BE2C (cell line): ENCODE data around the gene TTLL1.

Experiments
- DNase-seq: peaks from one replicate; pipeline ENCODE4 v3.0.0-alpha.2; 2020
- H3K27me3 ChIP-seq: fragments of 250-450 bp; sonication (Bioruptor Pico); 2 replicates; pipeline ENCODE4 v1.5.1; 2020; ENCODE audit warnings: mild to moderate bottlenecking
- H3K36me3 ChIP-seq: fragments of 250-450 bp; sonication (Bioruptor Pico); 2 replicates; pipeline ENCODE4 v1.5.1; 2020; ENCODE audit warnings: mild to moderate bottlenecking
- H3K4me1 ChIP-seq: fragments of 250-450 bp; sonication (Bioruptor Pico); 2 replicates; pipeline ENCODE4 v1.5.1; 2020
- H3K4me3 ChIP-seq: 2 replicates; pipeline ENCODE4 v1.5.1; 2011; ENCODE audit warnings: low read depth, low read length
- H3K9me3 ChIP-seq: fragments of 250-450 bp; sonication (Bioruptor Pico); 2 replicates; pipeline ENCODE4 v1.5.1; 2020
- CTCF ChIP-seq: IDR thresholded peaks from 2 replicates; pipeline ENCODE4 v1.5.1; 2012; ENCODE audit warnings: mild to moderate bottlenecking, low read depth, low read length

Gene TTLL1

GRCh38 chr22:43126501-43127165 is 37.4 kb upstream of the TTLL1 start:
- Histone ChIP-seq H3K9me3 (no peaks in the 10 kb centered on the region), H3K4me1 (no peaks in the 10 kb centered on the region), H3K4me3 (no peak overlapping the region), H3K27me3 (no peaks in the 10 kb centered on the region), H3K36me3 (peaks cover 5% of the 10 kb centered on the region)
- TF ChIP-seq CTCF = no peak
- no peak for DNase-seq

- Histone ChIP-seq H3K9me3 (no peaks in the 10 kb centered on the region), H3K36me3 (no peaks in the 10 kb centered on the region), H3K4me3 (no peak overlapping the region), H3K27me3 (no peaks in the 10 kb centered on the region; the same call in 1 of the 2 replicates), H3K4me1 (0 out of 2 replicates have a peak, but pooled peaks cover 2% of the 10 kb centered on the region)
- DNase-seq = peak; percentile 75
- no peak for TF ChIP-seq CTCF
Measured at GRCh38 chr22:43118953-43119458, 29.8 kb upstream of the TTLL1 start.

- Histone ChIP-seq H3K4me1 (0 out of 2 replicates have a peak, but pooled peaks cover 2% of the 10 kb centered on the region), H3K9me3 (no peaks in the 10 kb centered on the region), H3K36me3 (no peaks in the 10 kb centered on the region), H3K27me3 (no peaks in the 10 kb centered on the region; the same call in 1 of the 2 replicates), H3K4me3 (no peak overlapping the region)
- TF ChIP-seq CTCF = no peak
- no peak for DNase-seq
Measured at GRCh38 chr22:43118024-43118849, 29.0 kb upstream of the TTLL1 start.

- 0 out of 2 replicates have a peak, but pooled peaks cover 2% of the 10 kb centered on the region for H3K4me1 ChIP-seq
- H3K36me3 ChIP-seq = no peaks in the 10 kb centered on the region
- no peak overlapping the region for H3K4me3 ChIP-seq
- no peaks in the 10 kb centered on the region for H3K9me3 ChIP-seq
- H3K27me3 ChIP-seq = peaks cover under 1% of the 10 kb centered on the region
- DNase-seq = no peak
- no peak for TF ChIP-seq CTCF
Measured at GRCh38 chr22:43116932-43117331, 27.7 kb upstream of the TTLL1 start.

- no peaks in the 10 kb centered on the region for H3K9me3 ChIP-seq
- H3K36me3 ChIP-seq = no peaks in the 10 kb centered on the region
- no peak overlapping the region for H3K4me3 ChIP-seq
- H3K4me1 ChIP-seq = 0 out of 2 replicates have a peak, but pooled peaks cover 2% of the 10 kb centered on the region
- peaks cover 19% of the 10 kb centered on the region for H3K27me3 ChIP-seq
- TF ChIP-seq CTCF = no peak
- no peak for DNase-seq
Measured at GRCh38 chr22:43114958-43115357, 25.8 kb upstream of the TTLL1 start.
